HCT116 (cell line): ENCODE results near the gene QRICH2.
"Not testable (repeated sequence)": the region's sequence is repeated elsewhere in the genome, so short reads cannot be mapped to it uniquely, and the experiment has no call there.

Source experiments
- EGR1 ChIP-seq: IDR thresholded peaks from 2 replicates; pipeline ENCODE4 v1.6.1; 2012; ENCODE audit warnings: low read depth
- EZH2 ChIP-seq: fragments of 200-600 bp; sonication (generic); IDR thresholded peaks from 2 replicates; pipeline ENCODE4 v1.6.1; 2017; ENCODE audit warnings: antibody characterized with exemption, mixed run types
- FOSL1 ChIP-seq: IDR thresholded peaks from 2 replicates; pipeline ENCODE4 v1.6.1; 2012; ENCODE audit warnings: low read depth
- POLR2A ChIP-seq: IDR thresholded peaks from 2 replicates; pipeline ENCODE4 v1.7.0; 2011; ENCODE audit warnings: borderline replicate concordance; ENCODE audit not compliant: insufficient read depth, insufficient read length; ENCODE audit errors: extremely low read depth
- POLR2AphosphoS5 ChIP-seq: IDR thresholded peaks from 2 replicates; pipeline ENCODE4 v1.6.1; 2011; ENCODE audit warnings: mild to moderate bottlenecking, low read depth, low read length, moderate library complexity
- SIN3A ChIP-seq: IDR thresholded peaks from 2 replicates; pipeline ENCODE4 v1.6.1; 2012; ENCODE audit warnings: low read depth
- SP1 ChIP-seq: IDR thresholded peaks from 2 replicates; pipeline ENCODE4 v1.6.1; 2012; ENCODE audit warnings: low read depth
- YY1 ChIP-seq: IDR thresholded peaks from 2 replicates; pipeline ENCODE4 v1.6.1; 2011; ENCODE audit warnings: low read length, low read depth, moderate library complexity, mild to moderate bottlenecking; ENCODE audit not compliant: insufficient replicate concordance; ENCODE audit errors: extremely low read depth
- ZNF274 ChIP-seq: fragments of 200-500 bp; sonication (Bioruptor generic); IDR thresholded peaks from 2 replicates; pipeline ENCODE4 v1.6.1; 2014; ENCODE audit warnings: mild to moderate bottlenecking, low read depth, low read length, inconsistent platforms
- TF ChIP-seq, protein P1 (sequence below): IDR thresholded peaks from 2 replicates; pipeline ENCODE4 v1.6.1; 2012
- TF ChIP-seq, protein P2 (sequence below), 3 experiments: fragments of 200-600 bp in 1 of 3; sonication (generic) in 1 of 3; IDR thresholded peaks in 2 of 3; conservative IDR thresholded peaks in 1 of 3; 2 replicates each; pipeline ENCODE4 v1.5.1; 2012 to 2017; ENCODE audit warnings: low read depth in 2 of 3, low read length in 2 of 3, antibody characterized with exemption in 1 of 3, borderline replicate concordance in 1 of 3, control low read depth in 1 of 3, mild to moderate bottlenecking in 1 of 3, mixed read lengths in 1 of 3, mixed run types in 1 of 3, moderate library complexity in 1 of 3; ENCODE audit not compliant: insufficient read depth in 1 of 3
- TF ChIP-seq, protein P3 (sequence below): IDR thresholded peaks from 2 replicates; pipeline ENCODE4 v1.6.1; 2012
- TF ChIP-seq, protein P4 (sequence below): IDR thresholded peaks from 2 replicates; pipeline ENCODE4 v1.6.1; 2012; ENCODE audit warnings: low read depth

DNA sequence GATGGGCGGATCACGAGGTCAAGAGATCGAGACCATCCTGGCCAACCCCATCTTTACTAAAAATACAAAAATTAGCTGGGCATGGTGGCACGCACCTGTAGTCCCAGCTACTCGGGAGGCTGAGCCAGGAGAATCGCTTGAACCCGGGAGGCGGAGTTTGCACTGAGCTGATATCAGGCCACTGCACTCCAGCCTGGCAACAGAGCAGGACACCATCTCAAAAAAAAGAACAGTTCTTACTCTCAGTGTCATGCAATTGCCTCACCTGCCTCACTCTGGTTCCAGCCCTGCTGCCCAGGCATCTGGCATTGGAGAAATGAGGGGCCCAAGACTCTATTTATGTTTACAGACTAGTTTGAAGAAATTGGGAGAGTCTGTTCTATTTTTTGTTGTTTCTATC, 63.4 kb downstream of the QRICH2 start:
- not testable (repeated sequence) for TF ChIP-seq POLR2A, EZH2, YY1, FOSL1, SIN3A, SP1, ZNF274, POLR2AphosphoS5, EGR1
- TF ChIP-seq, protein P1, sequence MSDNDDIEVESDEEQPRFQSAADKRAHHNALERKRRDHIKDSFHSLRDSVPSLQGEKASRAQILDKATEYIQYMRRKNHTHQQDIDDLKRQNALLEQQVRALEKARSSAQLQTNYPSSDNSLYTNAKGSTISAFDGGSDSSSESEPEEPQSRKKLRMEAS = not testable (repeated sequence)
- TF ChIP-seq, protein P2, sequence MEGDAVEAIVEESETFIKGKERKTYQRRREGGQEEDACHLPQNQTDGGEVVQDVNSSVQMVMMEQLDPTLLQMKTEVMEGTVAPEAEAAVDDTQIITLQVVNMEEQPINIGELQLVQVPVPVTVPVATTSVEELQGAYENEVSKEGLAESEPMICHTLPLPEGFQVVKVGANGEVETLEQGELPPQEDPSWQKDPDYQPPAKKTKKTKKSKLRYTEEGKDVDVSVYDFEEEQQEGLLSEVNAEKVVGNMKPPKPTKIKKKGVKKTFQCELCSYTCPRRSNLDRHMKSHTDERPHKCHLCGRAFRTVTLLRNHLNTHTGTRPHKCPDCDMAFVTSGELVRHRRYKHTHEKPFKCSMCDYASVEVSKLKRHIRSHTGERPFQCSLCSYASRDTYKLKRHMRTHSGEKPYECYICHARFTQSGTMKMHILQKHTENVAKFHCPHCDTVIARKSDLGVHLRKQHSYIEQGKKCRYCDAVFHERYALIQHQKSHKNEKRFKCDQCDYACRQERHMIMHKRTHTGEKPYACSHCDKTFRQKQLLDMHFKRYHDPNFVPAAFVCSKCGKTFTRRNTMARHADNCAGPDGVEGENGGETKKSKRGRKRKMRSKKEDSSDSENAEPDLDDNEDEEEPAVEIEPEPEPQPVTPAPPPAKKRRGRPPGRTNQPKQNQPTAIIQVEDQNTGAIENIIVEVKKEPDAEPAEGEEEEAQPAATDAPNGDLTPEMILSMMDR (IDR thresholded peaks at IDR 0.05 in 2 of 3, conservative IDR thresholded peaks at IDR 0.05 in 1 of 3; ENCODE audit: borderline replicate concordance in 1 of 3, insufficient read depth in 1 of 3, low read depth in 2 of 3, low read length in 2 of 3) = not testable (repeated sequence)
- TF ChIP-seq, protein P3, sequence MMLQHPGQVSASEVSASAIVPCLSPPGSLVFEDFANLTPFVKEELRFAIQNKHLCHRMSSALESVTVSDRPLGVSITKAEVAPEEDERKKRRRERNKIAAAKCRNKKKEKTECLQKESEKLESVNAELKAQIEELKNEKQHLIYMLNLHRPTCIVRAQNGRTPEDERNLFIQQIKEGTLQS = not testable (repeated sequence)
- TF ChIP-seq, protein P4, sequence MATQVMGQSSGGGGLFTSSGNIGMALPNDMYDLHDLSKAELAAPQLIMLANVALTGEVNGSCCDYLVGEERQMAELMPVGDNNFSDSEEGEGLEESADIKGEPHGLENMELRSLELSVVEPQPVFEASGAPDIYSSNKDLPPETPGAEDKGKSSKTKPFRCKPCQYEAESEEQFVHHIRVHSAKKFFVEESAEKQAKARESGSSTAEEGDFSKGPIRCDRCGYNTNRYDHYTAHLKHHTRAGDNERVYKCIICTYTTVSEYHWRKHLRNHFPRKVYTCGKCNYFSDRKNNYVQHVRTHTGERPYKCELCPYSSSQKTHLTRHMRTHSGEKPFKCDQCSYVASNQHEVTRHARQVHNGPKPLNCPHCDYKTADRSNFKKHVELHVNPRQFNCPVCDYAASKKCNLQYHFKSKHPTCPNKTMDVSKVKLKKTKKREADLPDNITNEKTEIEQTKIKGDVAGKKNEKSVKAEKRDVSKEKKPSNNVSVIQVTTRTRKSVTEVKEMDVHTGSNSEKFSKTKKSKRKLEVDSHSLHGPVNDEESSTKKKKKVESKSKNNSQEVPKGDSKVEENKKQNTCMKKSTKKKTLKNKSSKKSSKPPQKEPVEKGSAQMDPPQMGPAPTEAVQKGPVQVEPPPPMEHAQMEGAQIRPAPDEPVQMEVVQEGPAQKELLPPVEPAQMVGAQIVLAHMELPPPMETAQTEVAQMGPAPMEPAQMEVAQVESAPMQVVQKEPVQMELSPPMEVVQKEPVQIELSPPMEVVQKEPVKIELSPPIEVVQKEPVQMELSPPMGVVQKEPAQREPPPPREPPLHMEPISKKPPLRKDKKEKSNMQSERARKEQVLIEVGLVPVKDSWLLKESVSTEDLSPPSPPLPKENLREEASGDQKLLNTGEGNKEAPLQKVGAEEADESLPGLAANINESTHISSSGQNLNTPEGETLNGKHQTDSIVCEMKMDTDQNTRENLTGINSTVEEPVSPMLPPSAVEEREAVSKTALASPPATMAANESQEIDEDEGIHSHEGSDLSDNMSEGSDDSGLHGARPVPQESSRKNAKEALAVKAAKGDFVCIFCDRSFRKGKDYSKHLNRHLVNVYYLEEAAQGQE = not testable (repeated sequence)
